PC-3 (cell line): ENCODE data around the gene PARVA. TPM values are rescaled to one million over a fixed set of nuclear protein-coding genes. Genes with fewer than 3 reads are reported as not detected.

Source experiments
- ATAC-seq: fragments of 200-7000 bp; cut with Tn5 transposase; 2 replicates; pipeline ENCODE4 v1.9.1; 2020; ENCODE audit warnings: mild to moderate bottlenecking, moderate library complexity
- BruUV-seq: library from RNA; stranded (reverse); fragments of 400-500 nt; replicated peaks from 2 replicates; lab custom pipeline; 2021; lab: Mats Ljungman, UMichigan
- CTCF ChIA-PET: fragments of 300-600 bp; sonication (Branson Sonifier 250); formaldehyde crosslinking; loops from one replicate; lab custom pipeline; 2022; ENCODE audit warnings: antibody characterized with exemption; lab: Charles Lee
- POLR2A ChIA-PET: fragments of 300-600 bp; sonication (Branson Sonifier 250); formaldehyde crosslinking; loops from one replicate; lab custom pipeline; 2022; ENCODE audit warnings: antibody characterized with exemption; ENCODE audit not compliant: unreplicated experiment; lab: Charles Lee
- DNase-seq: peaks from one replicate; pipeline ENCODE4 v3.0.0-alpha.2; 2015
- H2AFZ ChIP-seq: fragments of 300-600 bp; sonication (generic); 2 replicates; pipeline ENCODE4 v1.6.0; 2016; ENCODE audit warnings: antibody characterized with exemption, low read length
- H3F3A ChIP-seq: fragments of 300-600 bp; sonication (generic); one replicate; pipeline ENCODE4 v1.6.0; 2017; ENCODE audit warnings: antibody characterized with exemption, low read length, control low read depth, mild to moderate bottlenecking; ENCODE audit not compliant: unreplicated experiment
- H3K27ac ChIP-seq: fragments of 300-600 bp; sonication (generic); 2 replicates; pipeline ENCODE4 v1.5.1; 2016; ENCODE audit warnings: mild to moderate bottlenecking, low read length
- H3K27me3 ChIP-seq: fragments of 300-600 bp; sonication (generic); 2 replicates; pipeline ENCODE4 v1.6.1; 2016; ENCODE audit warnings: low read length, mixed read lengths
- H3K36me3 ChIP-seq: fragments of 300-600 bp; sonication (generic); 2 replicates; pipeline ENCODE4 v1.6.1; 2016; ENCODE audit warnings: low read depth, mixed run types, low read length, mixed read lengths
- H3K4me1 ChIP-seq: fragments of 300-600 bp; sonication (generic); 2 replicates; pipeline ENCODE4 v1.5.1; 2016; ENCODE audit warnings: low read length; ENCODE audit not compliant: insufficient read depth
- H3K4me2 ChIP-seq: fragments of 300-600 bp; sonication (generic); 2 replicates; pipeline ENCODE4 v1.6.0; 2016; ENCODE audit warnings: low read length
- H3K4me3 ChIP-seq: fragments of 300-600 bp; sonication (generic); 2 replicates; pipeline ENCODE4 v1.5.1; 2016; ENCODE audit warnings: mild to moderate bottlenecking, low read length, mixed read lengths
- H3K79me2 ChIP-seq: fragments of 300-600 bp; sonication (generic); 2 replicates; pipeline ENCODE4 v1.6.1; 2017; ENCODE audit warnings: low read length, mixed read lengths
- H3K9ac ChIP-seq: fragments of 300-600 bp; sonication (generic); 2 replicates; pipeline ENCODE4 v1.6.0; 2016; ENCODE audit warnings: mild to moderate bottlenecking, low read length
- H3K9me2 ChIP-seq: fragments of 300-600 bp; sonication (generic); replicated peaks from 2 replicates; pipeline ENCODE4 v1.6.1; 2016; ENCODE audit warnings: mixed run types, low read length, mixed read lengths
- H3K9me3 ChIP-seq: fragments of 300-600 bp; sonication (generic); 2 replicates; pipeline ENCODE4 v1.6.1; 2016; ENCODE audit warnings: low read length, mixed read lengths
- H4K20me1 ChIP-seq: fragments of 300-600 bp; sonication (generic); 2 replicates; pipeline ENCODE4 v1.6.1; 2016; ENCODE audit warnings: low read length, mixed read lengths
- CTCF ChIP-seq: fragments of 300-600 bp; sonication (generic); conservative IDR thresholded peaks from 2 replicates; pipeline ENCODE4 v1.5.1; 2017; ENCODE audit warnings: antibody characterized with exemption, low read depth, mild to moderate bottlenecking, low read length
- EZH2 ChIP-seq: fragments of 300-600 bp; sonication (generic); IDR thresholded peaks from one replicate; pipeline ENCODE4 v1.6.1; 2017; ENCODE audit warnings: antibody characterized with exemption, mild to moderate bottlenecking, low read length; ENCODE audit not compliant: unreplicated experiment
- EZH2phosphoT487 ChIP-seq: fragments of 300-600 bp; sonication (generic); IDR thresholded peaks from 2 replicates; pipeline ENCODE4 v1.6.1; 2018; ENCODE audit warnings: mild to moderate bottlenecking, antibody characterized with exemption, low read length, borderline replicate concordance
- intact Hi-C: fragments of 100-400 bp; cut with micrococcal nuclease; formaldehyde crosslinking; loops from 2 replicates; pipeline ENCODE4 v1.9.0; 2023
- total RNA-seq: library from RNA; depleted of rRNA; stranded (reverse); fragments of >200 nt; gene quantifications from 2 replicates; pipeline ENCODE4 v1.2.3, GENCODE V29; 2014

The PARVA gene
- total RNA-seq, 1 experiment from 2014 or later: 13.5 TPM

GRCh38 chr11:12507391-12507790 is 130.0 kb downstream of the PARVA start:
- Histone ChIP-seq H3F3A (no peaks in the 10 kb centered on the region), H3K79me2 (no peaks in the 10 kb centered on the region), H3K4me1 (peaks cover 9% of the 10 kb centered on the region), H3K9me2 (no peaks in the 10 kb centered on the region), H3K9ac (no peak overlapping the region), H3K9me3 (no peaks in the 10 kb centered on the region), H3K27me3 (no peaks in the 10 kb centered on the region), H3K36me3 (no peaks in the 10 kb centered on the region; the same call in 1 of the 2 replicates), H3K27ac (no peak overlapping the region), H2AFZ (no peak overlapping the region), H4K20me1 (no peaks in the 10 kb centered on the region), H3K4me2 (no peak overlapping the region), H3K4me3 (no peak overlapping the region)
- ATAC-seq (no peak), DNase-seq (no peak)
- ChIA-PET POLR2A (no interaction called here), CTCF (no interaction called here)
- intact Hi-C loops: no loop called here
- TF ChIP-seq CTCF (no peak), EZH2 (no peak), EZH2phosphoT487 (no peak)
- no TSS peak for BruUV-seq

- ATAC-seq: no peak
- Histone ChIP-seq H3K79me2 (no peaks in the 10 kb centered on the region), H3K36me3 (no peaks in the 10 kb centered on the region; the same call in 1 of the 2 replicates), H3K4me3 (no peak overlapping the region), H3K4me1 (peaks cover 1% of the 10 kb centered on the region; the same call in 1 of the 2 replicates), H3K9me3 (no peaks in the 10 kb centered on the region), H4K20me1 (no peaks in the 10 kb centered on the region), H3K27ac (no peak overlapping the region), H3K4me2 (no peak overlapping the region), H3F3A (no peaks in the 10 kb centered on the region), H3K9ac (no peak overlapping the region), H2AFZ (no peak overlapping the region), H3K27me3 (no peaks in the 10 kb centered on the region), H3K9me2 (no peaks in the 10 kb centered on the region)
- CTCF ChIA-PET: no interaction called here
- TF ChIP-seq EZH2: no peak
- no peak for TF ChIP-seq CTCF
- no peak for TF ChIP-seq EZH2phosphoT487
- POLR2A ChIA-PET: no interaction called here
- no peak for DNase-seq
- BruUV-seq: no TSS peak
- intact Hi-C loops: no loop called here
Observed at GRCh38 chr11:12508151-12508751, 130.9 kb downstream of the PARVA start.

- no peaks in the 10 kb centered on the region for H4K20me1 ChIP-seq
- H3K27ac ChIP-seq: no peak overlapping the region
- no peaks in the 10 kb centered on the region for H3K79me2 ChIP-seq
- ATAC-seq: no peak
- intact Hi-C loops: no loop called here
- no TSS peak for BruUV-seq
- DNase-seq: no peak
- H3K4me3 ChIP-seq: no peak overlapping the region
- no peaks in the 10 kb centered on the region; the same call in 1 of the 2 replicates for H3K36me3 ChIP-seq
- no peaks in the 10 kb centered on the region for H3K9me3 ChIP-seq
- no peak overlapping the region for H3K9ac ChIP-seq
- H3K9me2 ChIP-seq: no peaks in the 10 kb centered on the region
- no peak overlapping the region for H3K4me2 ChIP-seq
- no peaks in the 10 kb centered on the region for H3F3A ChIP-seq
- H3K4me1 ChIP-seq: no peaks in the 10 kb centered on the region
- TF ChIP-seq CTCF (no peak), EZH2phosphoT487 (no peak), EZH2 (no peak)
- POLR2A ChIA-PET: no interaction called here
- H2AFZ ChIP-seq: no peak overlapping the region
- CTCF ChIA-PET: no interaction called here
- no peaks in the 10 kb centered on the region for H3K27me3 ChIP-seq
Observed at GRCh38 chr11:12509371-12509770, 132.0 kb downstream of the PARVA start.
